CD14-positive monocyte (primary cell): Measurements from ENCODE around the gene FHOD3. TPM values are rescaled to one million over a fixed set of nuclear protein-coding genes. Genes with fewer than 3 reads are reported as not detected.
"Not testable (repeated sequence)": the region's sequence is repeated elsewhere in the genome, so short reads cannot be mapped to it uniquely, and the experiment has no call there.

Source experiments
- DNase-seq, 3 donors: peaks; one replicate each; pipeline ENCODE4 v3.0.0-alpha.2; 2011 to 2022
- H2AFZ ChIP-seq: 2 replicates; pipeline ENCODE4 v1.6.0; 2012; ENCODE audit warnings: mild to moderate bottlenecking, low read depth, low read length, inconsistent platforms; ENCODE audit not compliant: insufficient read depth, poor library complexity, severe bottlenecking
- H3K27ac ChIP-seq, 2 donors: 1 replicate in 1 of 2; 2 replicates in 1 of 2; pipeline ENCODE4 v1.5.1; 2012 to 2013; ENCODE audit warnings: low read length in 2 of 2, control low read depth in 1 of 2, inconsistent platforms in 1 of 2, low read depth in 1 of 2, mild to moderate bottlenecking in 1 of 2
- H3K27me3 ChIP-seq, 2 donors: one replicate each; pipeline versions ENCODE4 v1.6.0 to v1.6.1; 2011 to 2013; ENCODE audit warnings: low read length in 2 of 2; ENCODE audit not compliant: control insufficient read depth in 2 of 2, insufficient read depth in 2 of 2
- H3K36me3 ChIP-seq, 2 donors: replicated peaks in 1 of 2; 1 replicate in 1 of 2; 2 replicates in 1 of 2; pipeline versions ENCODE4 v1.5.1 to v1.6.1; 2012 to 2013; ENCODE audit warnings: low read length in 2 of 2, control low read depth in 1 of 2, inconsistent platforms in 1 of 2, mild to moderate bottlenecking in 1 of 2; ENCODE audit not compliant: insufficient read depth in 2 of 2, control insufficient read depth in 1 of 2
- H3K4me1 ChIP-seq, 2 donors: 1 replicate in 1 of 2; 2 replicates in 1 of 2; pipeline versions ENCODE4 v1.5.1 to v1.6.1; 2012 to 2013; ENCODE audit warnings: low read length in 2 of 2, control low read depth in 1 of 2, inconsistent platforms in 1 of 2, mild to moderate bottlenecking in 1 of 2, moderate library complexity in 1 of 2; ENCODE audit not compliant: insufficient read depth in 2 of 2, control insufficient read depth in 1 of 2
- H3K4me2 ChIP-seq: replicated peaks from 2 replicates; pipeline ENCODE3; 2012; ENCODE audit warnings: low read length, moderate library complexity, mild to moderate bottlenecking; ENCODE audit not compliant: poor library complexity, severe bottlenecking; ENCODE audit errors: extremely low read depth
- H3K4me3 ChIP-seq, 3 experiments: fragments of 200-600 bp in 1 of 3; sonication (generic) in 1 of 3; replicated peaks in 1 of 3; 1 replicate in 2 of 3; 2 replicates in 1 of 3; pipeline ENCODE4 v1.5.1; 2011 to 2013; ENCODE audit warnings: low read length in 3 of 3, mild to moderate bottlenecking in 3 of 3, control low read depth in 2 of 3, low read depth in 2 of 3, inconsistent platforms in 1 of 3, moderate library complexity in 1 of 3
- H3K79me2 ChIP-seq: 2 replicates; pipeline ENCODE4 v1.6.0; 2012; ENCODE audit warnings: mild to moderate bottlenecking, control low read depth, inconsistent platforms, low read length, moderate library complexity; ENCODE audit not compliant: insufficient read depth
- H3K9ac ChIP-seq: 2 replicates; pipeline ENCODE4 v1.6.0; 2017; ENCODE audit warnings: low read length, mild to moderate bottlenecking; ENCODE audit not compliant: insufficient read depth, poor library complexity, severe bottlenecking
- H3K9me3 ChIP-seq, 2 donors: replicated peaks in 1 of 2; 1 replicate in 1 of 2; 2 replicates in 1 of 2; pipeline versions ENCODE4 v1.5.1 to v1.6.1; 2012 to 2013; ENCODE audit warnings: low read length in 2 of 2, control low read depth in 1 of 2; ENCODE audit not compliant: control insufficient read depth in 1 of 2, insufficient read depth in 1 of 2
- H4K20me1 ChIP-seq: 2 replicates; pipeline ENCODE4 v1.6.0; 2012; ENCODE audit warnings: mild to moderate bottlenecking, low read length, control low read depth, moderate library complexity; ENCODE audit not compliant: insufficient read depth
- H3K27ac Mint-ChIP-seq, 7 donors: one replicate each; pipeline ENCODE4 v1.8.0; 2020; ENCODE audit warnings: mild to moderate bottlenecking in 7 of 7, mixed read lengths in 7 of 7, moderate library complexity in 6 of 7, inconsistent platforms in 2 of 7
- H3K27me3 Mint-ChIP-seq, 3 donors: one replicate each; pipeline ENCODE4 v1.8.0; 2021 to 2022; ENCODE audit warnings: low read depth in 3 of 3, mild to moderate bottlenecking in 3 of 3, mixed read lengths in 3 of 3, moderate library complexity in 3 of 3, inconsistent platforms in 1 of 3
- H3K36me3 Mint-ChIP-seq, 2 donors: one replicate each; pipeline ENCODE4 v1.8.0; 2020; ENCODE audit warnings: mixed read lengths in 2 of 2, inconsistent platforms in 1 of 2, mild to moderate bottlenecking in 1 of 2
- H3K4me1 Mint-ChIP-seq: one replicate; pipeline ENCODE4 v1.8.0; 2020; ENCODE audit warnings: mild to moderate bottlenecking, mixed read lengths
- H3K4me3 Mint-ChIP-seq, 2 donors: one replicate each; pipeline ENCODE4 v1.8.0; 2020; ENCODE audit warnings: mild to moderate bottlenecking in 2 of 2, mixed read lengths in 2 of 2, moderate library complexity in 1 of 2
- H3K9me3 Mint-ChIP-seq, 7 donors: one replicate each; pipeline ENCODE4 v1.8.0; 2020 to 2022; ENCODE audit warnings: mixed read lengths in 7 of 7, mild to moderate bottlenecking in 6 of 7, moderate library complexity in 6 of 7, inconsistent platforms in 2 of 7
- CTCF ChIP-seq: fragments of 200-600 bp; IDR thresholded peaks from one replicate; pipeline ENCODE4 v1.8.0; 2022; ENCODE audit warnings: antibody characterized with exemption, mild to moderate bottlenecking
- WGBS: methylation state at CpG from one replicate; pipeline ENCODE4 v1.1.5; 2013; ENCODE audit warnings: missing lambda C conversion rate; ENCODE audit not compliant: insufficient coverage; 5-methylcytosine and 5-hydroxymethylcytosine counted together
- intact Hi-C, 2 donors: fragments of 100-400 bp; cut with micrococcal nuclease; formaldehyde crosslinking; loops; one replicate each; pipeline versions ENCODE4 v1.15.0 to v1.15.1; 2023
- polyA plus RNA-seq, 3 donors: library from polyadenylated mRNA; depleted of rRNA in 1 of 3; unstranded in 2 of 3; stranded (reverse) in 1 of 3; fragments of 300-500 nt in 2 of 3; fragments of >200 nt in 1 of 3; fragmentation: Illumina TruSeq in 2 of 3; gene quantifications; 1 replicate in 2 of 3; 2 replicates in 1 of 3; pipeline ENCODE4 v1.2.3, GENCODE V29; 2012 to 2021

FHOD3 gene
- polyA plus RNA-seq, 3 donors: not detected

DNA sequence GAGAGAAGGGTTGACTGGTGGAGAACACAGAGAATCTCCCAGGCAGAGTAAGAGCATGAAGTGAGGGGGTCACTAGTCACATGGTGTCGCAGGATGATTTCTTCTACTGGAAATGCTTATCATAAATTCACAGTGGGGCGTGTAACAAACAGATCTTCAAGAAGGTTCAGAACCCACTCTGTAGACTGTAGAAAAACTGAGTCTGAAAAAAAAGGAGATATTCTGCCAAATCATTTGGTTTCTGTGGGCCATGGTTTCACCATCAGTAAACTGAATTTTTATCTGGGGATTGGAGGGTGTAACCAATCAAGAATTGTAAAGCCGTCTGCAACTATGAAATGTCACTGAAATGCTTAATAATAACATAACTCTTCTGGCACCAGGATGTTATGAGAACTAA, 516.3 kb downstream of the FHOD3 start:
- WGBS: 100% methylated on average over 1 of the region's 3 CpGs
- no peaks in the 10 kb centered on the region for H3K27me3 ChIP-seq
- H2AFZ ChIP-seq: no peak overlapping the region
- Mint-ChIP-seq H3K27me3 (no peaks in the 10 kb centered on the region), H3K4me1 (peaks cover 2% of the 10 kb centered on the region), H3K36me3 (peaks cover 46 to 62% of the 10 kb centered on the region in 2 donors), H3K4me3 (no peak overlapping the region), H3K27ac (peak overlapping the region in 3 of 7 donors; percentile 6 to 32 (median 13)), H3K9me3 (no peaks in the 10 kb centered on the region)
- no peaks in the 10 kb centered on the region for H3K9me3 ChIP-seq
- H3K9ac ChIP-seq: no peak overlapping the region
- no peak overlapping the region for H3K27ac ChIP-seq
- TF ChIP-seq CTCF: no peak
- intact Hi-C loops: loop anchor here in 1 of 2 donors (10.0 kb wide), 1 partner anchor 799 kb away; no protein-coding TSS in a partner anchor
- no peak for DNase-seq
- peaks cover 17 to 79% of the 10 kb centered on the region in 2 donors for H3K36me3 ChIP-seq
- H3K4me3 ChIP-seq: no peak overlapping the region
- no peaks in the 10 kb centered on the region for H3K4me1 ChIP-seq
- H4K20me1 ChIP-seq: no peaks in the 10 kb centered on the region
- H3K4me2 ChIP-seq: no peak overlapping the region
- no peaks in the 10 kb centered on the region for H3K79me2 ChIP-seq

DNA sequence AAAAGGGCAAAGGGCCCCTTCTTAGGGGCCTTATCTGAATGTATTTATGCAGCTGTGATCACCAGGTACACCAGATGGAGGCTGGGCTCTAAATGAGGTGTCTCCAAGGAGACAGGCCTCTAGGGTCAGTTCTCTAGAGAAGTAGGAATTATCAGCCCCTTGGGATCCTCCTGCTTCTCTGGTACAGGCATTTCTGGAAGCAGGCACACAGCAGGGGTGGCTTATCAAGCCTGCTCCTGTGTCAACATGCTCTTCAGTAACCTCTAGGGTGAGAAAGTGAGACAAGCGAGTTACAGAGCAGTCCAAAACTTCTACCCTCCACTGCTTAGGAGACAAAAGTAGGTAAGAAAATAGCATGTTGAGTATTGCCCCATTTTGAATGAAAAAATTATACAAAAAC, 517.5 kb downstream of the FHOD3 start:
- no peaks in the 10 kb centered on the region for H3K79me2 ChIP-seq

GRCh38 chr18:36816096-36816495, 518.6 kb downstream of the FHOD3 start:
- not testable (repeated sequence) for H3K9me3 ChIP-seq, H3K27me3 Mint-ChIP-seq, H2AFZ ChIP-seq, H3K4me3 Mint-ChIP-seq, H3K79me2 ChIP-seq, H3K9me3 Mint-ChIP-seq, H4K20me1 ChIP-seq, H3K27me3 ChIP-seq, H3K4me1 Mint-ChIP-seq, H3K4me1 ChIP-seq, H3K4me3 ChIP-seq, H3K27ac ChIP-seq, H3K9ac ChIP-seq, H3K4me2 ChIP-seq, DNase-seq
- peak overlapping the region in 1 of 7 donors; percentile 15 for H3K27ac Mint-ChIP-seq
- H3K36me3 Mint-ChIP-seq: peaks cover 42 to 56% of the 10 kb centered on the region in 2 donors
- intact Hi-C loops: loop anchor here in 1 of 2 donors (10.0 kb wide), 1 partner anchor 801 kb away; no protein-coding TSS in a partner anchor
- peaks cover 17 to 77% of the 10 kb centered on the region in 2 donors for H3K36me3 ChIP-seq

More for the DNA sequence above, 517.5 kb downstream of the FHOD3 start:
- H3K36me3 Mint-ChIP-seq: peaks cover 47 to 61% of the 10 kb centered on the region in 2 donors
- H3K27ac Mint-ChIP-seq: peak overlapping the region in 1 of 7 donors; percentile 16
- no peak for DNase-seq
- no peak overlapping the region for H3K4me3 ChIP-seq
- no peak overlapping the region for H3K4me3 Mint-ChIP-seq
- no peaks in the 10 kb centered on the region for H3K27me3 ChIP-seq
- H3K36me3 ChIP-seq: peaks cover 17 to 82% of the 10 kb centered on the region in 2 donors
- H3K4me1 Mint-ChIP-seq: peaks cover 2% of the 10 kb centered on the region
- no peak overlapping the region for H3K4me2 ChIP-seq
- no peaks in the 10 kb centered on the region for H3K27me3 Mint-ChIP-seq
- H3K9ac ChIP-seq: no peak overlapping the region
- TF ChIP-seq CTCF: no peak
- no peaks in the 10 kb centered on the region for H4K20me1 ChIP-seq
- no peaks in the 10 kb centered on the region for H3K4me1 ChIP-seq
- intact Hi-C loops: loop anchor here in 1 of 2 donors (10.0 kb wide), 1 partner anchor 800 kb away; no protein-coding TSS in a partner anchor
- no CpG with 5 or more reads among the region's 1 CpG for WGBS
- H3K27ac ChIP-seq: no peak overlapping the region
- no peaks in the 10 kb centered on the region for H3K9me3 Mint-ChIP-seq
- no peak overlapping the region for H2AFZ ChIP-seq
- H3K9me3 ChIP-seq: no peaks in the 10 kb centered on the region
